NOMO-1 (cell line): ENCODE data around the gene NF1.
"Not testable (repeated sequence)": the region's sequence is repeated elsewhere in the genome, so short reads cannot be mapped to it uniquely, and the experiment has no call there.

ENCODE experiments used
- DNase-seq, 2 experiments: peaks; one replicate each; lab custom pipeline; 2025; ENCODE audit not compliant: unreplicated experiment in 2 of 2; lab: John Stamatoyannopoulos, UW

NF1 gene

GRCh38 chr17:31379597-31380205 lies 284.9 kb downstream of the NF1 start:
- no peak for DNase-seq

GRCh38 chr17:31381165-31381668 lies 286.4 kb downstream of the NF1 start:
- no peak for DNase-seq

GRCh38 chr17:31382668-31383275 lies 288.0 kb downstream of the NF1 start:
- not testable (repeated sequence) for DNase-seq

- DNase-seq = not testable (repeated sequence)
Measured at GRCh38 chr17:31383488-31383887, 288.7 kb downstream of the NF1 start.

- DNase-seq = no peak
Measured at GRCh38 chr17:31385428-31386285, 290.9 kb downstream of the NF1 start.

- DNase-seq = no peak
Measured at GRCh38 chr17:31386542-31387075, 291.8 kb downstream of the NF1 start.

- no peak for DNase-seq
Measured at GRCh38 chr17:31387438-31387837, 292.7 kb downstream of the NF1 start.

- DNase-seq = no peak
Measured at GRCh38 chr17:31388351-31388750, 293.6 kb downstream of the NF1 start.

GRCh38 chr17:31388770-31389656 lies 294.2 kb downstream of the NF1 start:
- peak in 1 of 2 experiments; percentile 23 for DNase-seq

GRCh38 chr17:31389657-31390381 lies 295.0 kb downstream of the NF1 start:
- DNase-seq = no peak

GRCh38 chr17:31390426-31390747 lies 295.6 kb downstream of the NF1 start:
- DNase-seq = no peak

GRCh38 chr17:31390748-31391495 lies 296.1 kb downstream of the NF1 start:
- no peak for DNase-seq

- no peak for DNase-seq
Measured at GRCh38 chr17:31391496-31391949, 296.7 kb downstream of the NF1 start, which contains the start of gene RAB11FIP4. Gene RAB11FIP4 (plus strand): TSS chr17:31391675. CDS start chr17:31391853, 178 bp downstream.

GRCh38 chr17:31392002-31392855 lies 297.5 kb downstream of the NF1 start:
- no peak for DNase-seq

GRCh38 chr17:31392856-31393748 lies 298.3 kb downstream of the NF1 start:
- no peak for DNase-seq

GRCh38 chr17:31393749-31394146 lies 299.0 kb downstream of the NF1 start:
- no peak for DNase-seq

- peak; percentile 25 to 59 for DNase-seq
Measured at GRCh38 chr17:31394544-31394943, 299.8 kb downstream of the NF1 start.
